ENCODE results near the gene SLPI. TPM values are rescaled to one million over a fixed set of nuclear protein-coding genes. Genes with fewer than 3 reads are reported as not detected.
A peak's percentile ranks its signal among the peaks of the same experiment; 100 is the strongest.

The SLPI gene
- total RNA-seq, 1 donor from 2014 or later: 966 TPM

DNA sequence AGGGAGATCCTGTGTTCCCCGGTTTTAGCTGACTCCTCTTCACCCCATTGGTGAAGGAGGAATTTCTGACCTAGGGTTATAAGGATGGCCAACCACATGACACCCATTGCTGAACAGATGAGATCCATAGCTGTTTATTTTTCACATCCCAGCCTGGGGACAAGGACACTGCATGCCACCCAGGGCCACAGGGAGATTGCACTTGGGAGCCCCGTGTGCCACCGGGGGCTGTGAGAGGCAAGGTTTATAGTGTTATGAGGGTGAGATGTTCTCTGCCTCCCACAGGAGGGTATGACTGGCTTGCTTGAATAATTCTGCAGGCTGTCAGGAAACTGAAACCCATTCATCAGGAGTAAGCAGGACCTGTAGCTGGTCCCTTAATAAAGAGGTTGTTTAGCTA is 14.7 kb upstream of the SLPI start:
- H3K27ac ChIP-seq: no peak overlapping the region
- intact Hi-C loops (cut with DNase I): no loop called here
- TF ChIP-seq, protein P1, sequence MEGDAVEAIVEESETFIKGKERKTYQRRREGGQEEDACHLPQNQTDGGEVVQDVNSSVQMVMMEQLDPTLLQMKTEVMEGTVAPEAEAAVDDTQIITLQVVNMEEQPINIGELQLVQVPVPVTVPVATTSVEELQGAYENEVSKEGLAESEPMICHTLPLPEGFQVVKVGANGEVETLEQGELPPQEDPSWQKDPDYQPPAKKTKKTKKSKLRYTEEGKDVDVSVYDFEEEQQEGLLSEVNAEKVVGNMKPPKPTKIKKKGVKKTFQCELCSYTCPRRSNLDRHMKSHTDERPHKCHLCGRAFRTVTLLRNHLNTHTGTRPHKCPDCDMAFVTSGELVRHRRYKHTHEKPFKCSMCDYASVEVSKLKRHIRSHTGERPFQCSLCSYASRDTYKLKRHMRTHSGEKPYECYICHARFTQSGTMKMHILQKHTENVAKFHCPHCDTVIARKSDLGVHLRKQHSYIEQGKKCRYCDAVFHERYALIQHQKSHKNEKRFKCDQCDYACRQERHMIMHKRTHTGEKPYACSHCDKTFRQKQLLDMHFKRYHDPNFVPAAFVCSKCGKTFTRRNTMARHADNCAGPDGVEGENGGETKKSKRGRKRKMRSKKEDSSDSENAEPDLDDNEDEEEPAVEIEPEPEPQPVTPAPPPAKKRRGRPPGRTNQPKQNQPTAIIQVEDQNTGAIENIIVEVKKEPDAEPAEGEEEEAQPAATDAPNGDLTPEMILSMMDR (IDR thresholded peaks at IDR 0.05): no peak
- no peak for ATAC-seq
- no peaks in the 10 kb centered on the region for H3K9me3 ChIP-seq
- no peak overlapping the region for H3K4me3 ChIP-seq
- no peaks in the 10 kb centered on the region for H3K36me3 ChIP-seq
- H3K4me1 ChIP-seq: no peaks in the 10 kb centered on the region
- H3K27me3 ChIP-seq: no peaks in the 10 kb centered on the region
- no peak for DNase-seq

DNA sequence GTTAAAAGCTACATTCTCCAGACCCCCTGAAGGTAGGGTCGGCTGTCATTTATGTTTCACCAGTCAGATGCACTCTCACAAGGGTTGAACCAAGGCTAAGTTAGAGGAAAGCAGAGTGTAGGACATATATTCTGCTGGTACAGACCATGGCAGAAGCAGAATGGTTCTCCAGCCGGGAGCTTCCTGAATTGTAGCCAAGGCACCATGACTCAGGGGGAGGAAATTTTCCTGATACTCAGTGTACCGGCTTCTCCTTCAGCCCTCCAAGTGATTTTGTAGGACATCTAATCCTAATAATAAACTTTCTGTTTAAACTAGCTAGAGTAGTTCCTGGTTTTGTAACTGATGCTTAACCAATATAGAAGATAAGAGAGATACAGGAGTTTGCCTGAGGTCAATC is 14.2 kb upstream of the SLPI start:
- H3K9me3 ChIP-seq: no peaks in the 10 kb centered on the region
- H3K4me3 ChIP-seq: no peak overlapping the region
- TF ChIP-seq, protein P1 (IDR thresholded peaks at IDR 0.05): no peak
- no peaks in the 10 kb centered on the region for H3K36me3 ChIP-seq
- DNase-seq (no peak), ATAC-seq (peak; percentile 47)
- no peaks in the 10 kb centered on the region for H3K4me1 ChIP-seq
- intact Hi-C loops (cut with DNase I): no loop called here
- no peaks in the 10 kb centered on the region for H3K27me3 ChIP-seq
- H3K27ac ChIP-seq: no peak overlapping the region

DNA sequence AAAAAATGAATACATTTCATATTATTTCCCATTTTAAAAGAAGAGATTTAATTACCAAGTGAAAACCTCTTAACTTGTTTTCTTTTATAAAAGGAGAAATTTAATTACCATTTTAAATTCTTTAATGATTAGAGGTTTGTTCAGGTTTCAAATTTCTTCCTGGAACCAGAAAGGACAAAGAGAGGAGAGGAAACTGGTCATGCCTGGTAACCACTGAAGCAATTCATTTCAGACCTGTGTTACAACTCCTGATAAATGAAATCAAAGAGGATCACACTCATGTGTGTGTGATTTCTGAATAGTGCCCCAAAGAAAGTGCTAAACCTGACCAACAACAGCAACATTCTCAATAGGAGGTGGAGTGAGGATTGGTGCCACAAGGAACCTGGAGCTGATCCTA is 12.6 kb upstream of the SLPI start:
- Histone ChIP-seq H3K36me3 (no peaks in the 10 kb centered on the region), H3K9me3 (no peaks in the 10 kb centered on the region), H3K4me1 (no peaks in the 10 kb centered on the region), H3K4me3 (no peak overlapping the region), H3K27me3 (no peaks in the 10 kb centered on the region), H3K27ac (no peak overlapping the region)
- intact Hi-C loops (cut with DNase I): no loop called here
- ATAC-seq (no peak), DNase-seq (no peak)
- TF ChIP-seq, protein P1 (IDR thresholded peaks at IDR 0.05): no peak

DNA sequence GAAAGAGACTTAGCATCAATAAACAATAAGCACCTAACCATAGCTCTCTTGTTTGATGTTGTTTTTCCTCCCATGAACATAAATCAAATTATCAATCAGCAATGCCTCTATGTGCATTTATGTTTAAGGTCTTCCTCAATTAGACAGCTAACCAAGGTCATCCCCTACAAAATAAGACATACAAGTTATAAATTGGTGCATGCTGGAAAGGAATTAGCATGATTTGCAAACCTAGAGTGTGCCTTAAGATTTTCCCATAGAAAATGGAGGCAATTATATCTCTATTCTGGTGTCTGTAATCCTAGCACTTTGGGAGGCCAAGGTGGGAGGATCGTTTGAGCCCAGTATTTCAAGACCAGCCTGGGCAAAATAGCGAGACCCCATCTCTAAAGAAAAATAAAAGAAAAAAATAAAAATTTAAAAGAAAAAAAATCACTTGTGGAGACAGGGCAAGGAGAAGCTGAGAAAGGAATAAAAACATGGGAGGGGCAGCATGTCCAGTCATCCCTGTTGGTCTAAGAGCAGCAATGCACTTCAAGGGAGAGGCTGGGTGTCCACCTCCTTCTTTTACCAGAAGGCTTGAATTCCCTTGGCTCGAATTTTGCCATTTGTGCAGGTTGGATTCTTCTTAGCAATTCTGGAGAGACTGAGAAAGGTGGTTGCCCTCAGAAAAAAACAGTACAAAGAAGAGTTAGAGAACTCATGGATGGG is 9.3 kb upstream of the SLPI start:
- TF ChIP-seq, protein P1 (IDR thresholded peaks at IDR 0.05): no peak
- no peak overlapping the region for H3K27ac ChIP-seq
- H3K9me3 ChIP-seq: no peaks in the 10 kb centered on the region
- ATAC-seq: no peak
- no peaks in the 10 kb centered on the region for H3K36me3 ChIP-seq
- intact Hi-C loops (cut with DNase I): no loop called here
- no peaks in the 10 kb centered on the region for H3K4me1 ChIP-seq
- H3K4me3 ChIP-seq: no peak overlapping the region
- DNase-seq: no peak
- H3K27me3 ChIP-seq: no peaks in the 10 kb centered on the region

DNA sequence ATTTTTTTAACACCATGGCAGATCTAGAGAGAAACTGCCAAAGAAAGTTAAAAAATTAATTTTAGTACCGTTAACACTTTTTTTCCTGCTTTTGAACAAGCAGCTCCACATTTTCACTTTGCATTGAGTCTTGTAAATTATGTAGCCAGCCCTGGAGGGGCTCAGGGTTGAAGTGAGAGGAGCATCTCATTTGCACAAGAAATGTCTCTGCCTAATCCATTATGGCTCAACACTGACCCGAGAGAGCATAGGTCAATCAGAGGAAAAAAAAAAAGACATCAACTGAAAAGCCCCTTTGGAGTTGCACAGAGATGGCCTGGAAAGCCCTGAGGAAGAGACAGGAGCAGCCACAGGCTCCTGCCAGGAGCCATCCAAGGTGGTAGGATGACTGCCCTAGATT is 4.3 kb upstream of the SLPI start:
- H3K4me1 ChIP-seq: peaks cover 6% of the 10 kb centered on the region
- DNase-seq: no peak
- no peaks in the 10 kb centered on the region for H3K36me3 ChIP-seq
- H3K27ac ChIP-seq: no peak overlapping the region
- no peak overlapping the region for H3K4me3 ChIP-seq
- intact Hi-C loops (cut with DNase I): no loop called here
- no peaks in the 10 kb centered on the region for H3K9me3 ChIP-seq
- no peak for ATAC-seq
- H3K27me3 ChIP-seq: no peaks in the 10 kb centered on the region
- TF ChIP-seq, protein P1 (IDR thresholded peaks at IDR 0.05): no peak

DNA sequence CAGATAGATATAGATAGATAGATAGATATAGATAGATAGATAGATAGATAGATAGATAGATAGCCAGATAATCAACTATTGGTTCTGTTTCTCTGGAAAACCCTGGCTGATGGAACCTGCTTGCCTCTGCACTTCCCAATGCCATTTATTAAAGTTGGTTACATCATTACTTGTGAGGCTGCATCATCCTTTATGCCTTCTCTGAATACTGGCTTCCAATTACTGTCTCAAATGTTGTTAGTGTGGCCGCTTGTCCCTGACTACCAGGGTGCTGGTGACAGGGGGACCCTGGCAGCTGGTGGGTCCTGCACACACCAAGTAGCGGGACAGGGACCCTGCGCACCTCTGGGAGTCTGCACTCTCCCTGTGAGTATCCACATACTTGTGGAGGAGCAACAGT is 3.9 kb upstream of the SLPI start:
- no peaks in the 10 kb centered on the region for H3K27me3 ChIP-seq
- intact Hi-C loops (cut with DNase I): no loop called here
- TF ChIP-seq, protein P1 (IDR thresholded peaks at IDR 0.05): no peak
- H3K4me1 ChIP-seq: peaks cover 6% of the 10 kb centered on the region
- no peaks in the 10 kb centered on the region for H3K36me3 ChIP-seq
- no peak overlapping the region for H3K27ac ChIP-seq
- ATAC-seq (no peak), DNase-seq (no peak)
- H3K9me3 ChIP-seq: no peaks in the 10 kb centered on the region
- H3K4me3 ChIP-seq: no peak overlapping the region

All from upper lobe of right lung (tissue), 1 donor.